ENCODE measurements around the gene PITHD1. TPM values are rescaled to one million over a fixed set of nuclear protein-coding genes. Genes with fewer than 3 reads are reported as not detected.

PITHD1 gene
- total RNA-seq, 1 experiment from 2014 or later = 48.9 TPM

- POLR2A ChIA-PET = no interaction called here
- H3K4me1 ChIP-seq (ENCODE audit: control insufficient read depth, insufficient read depth, low read length) = peaks cover 14% of the 10 kb centered on the region
- no peaks in the 10 kb centered on the region for H3K9me3 ChIP-seq (ENCODE audit: control insufficient read depth, insufficient read depth, low read depth, low read length)
- in situ Hi-C loops (cut with HindIII; ENCODE audit: low pct_unique_long_range_greater_than_20kb, low sequenced_read_pairs) (no loop called here), intact Hi-C loops (cut with micrococcal nuclease; ENCODE audit: unreplicated experiment) (no loop called here)
- BruUV-seq (replicated peaks) = no TSS peak
- H3K27me3 ChIP-seq (ENCODE audit: control insufficient read depth, insufficient read depth, low read length) = no peaks in the 10 kb centered on the region
- H3K27ac ChIP-seq (ENCODE audit: low read length) = no peak overlapping the region
- DNase-seq (ENCODE audit: low read depth, low spot score) (no peak), ATAC-seq (no peak)
- CTCF ChIA-PET = no interaction called here
- TF ChIP-seq TCF7L2 (IDR thresholded peaks at IDR 0.05; ENCODE audit: low read depth, low read length) = no peak
- no peak overlapping the region for H3K4me3 ChIP-seq (ENCODE audit: low read depth in 2 of 2, low read length in 2 of 2)
- H3K36me3 ChIP-seq (ENCODE audit: control insufficient read depth, insufficient read depth, low read length) = peaks cover 5% of the 10 kb centered on the region; the same call in 1 of the 2 replicates
These were observed 26.1 kb downstream of the PITHD1 start for GRCh38 chr1:23804183-23804835.

GRCh38 chr1:23805025-23805424 lies 26.8 kb downstream of the PITHD1 start:
- Histone ChIP-seq H3K36me3 (ENCODE audit: control insufficient read depth, insufficient read depth, low read length) (peaks cover 3% of the 10 kb centered on the region; the same call in 1 of the 2 replicates), H3K27ac (ENCODE audit: low read length) (no peak overlapping the region), H3K4me3 (ENCODE audit: low read depth in 2 of 2, low read length in 2 of 2) (no peak overlapping the region), H3K9me3 (ENCODE audit: control insufficient read depth, insufficient read depth, low read depth, low read length) (no peaks in the 10 kb centered on the region), H3K27me3 (ENCODE audit: control insufficient read depth, insufficient read depth, low read length) (no peaks in the 10 kb centered on the region), H3K4me1 (ENCODE audit: control insufficient read depth, insufficient read depth, low read length) (peaks cover 9% of the 10 kb centered on the region)
- TF ChIP-seq TCF7L2 (IDR thresholded peaks at IDR 0.05; ENCODE audit: low read depth, low read length) = no peak
- TF ChIP-seq POLR2AphosphoS5 (IDR thresholded peaks at IDR 0.05; ENCODE audit: low read depth, low read length) = no peak
- TF ChIP-seq SIN3A (IDR thresholded peaks at IDR 0.05; ENCODE audit: borderline replicate concordance, insufficient read depth, low read depth, low read length) = no peak
- TF ChIP-seq CTCF (IDR thresholded peaks at IDR 0.05) = no peak
- no peak for TF ChIP-seq REST (IDR thresholded peaks at IDR 0.05; ENCODE audit: insufficient read depth in 1 of 2, low read depth in 2 of 2, low read length in 1 of 2)
- DNase-seq (ENCODE audit: low read depth, low spot score) = no peak
- ChIA-PET CTCF (no interaction called here), POLR2A (no interaction called here)
- no peak for ATAC-seq
- no TSS peak for BruUV-seq (replicated peaks)
- intact Hi-C loops (cut with micrococcal nuclease; ENCODE audit: unreplicated experiment) = no loop called here
- in situ Hi-C loops (cut with HindIII; ENCODE audit: low pct_unique_long_range_greater_than_20kb, low sequenced_read_pairs) = no loop called here

GRCh38 chr1:23806280-23806679 lies 28.1 kb downstream of the PITHD1 start:
- H3K9me3 ChIP-seq (ENCODE audit: control insufficient read depth, insufficient read depth, low read depth, low read length) = no peaks in the 10 kb centered on the region
- CTCF ChIA-PET = interaction anchor here (0.5 kb wide), 1 partner anchor 48 kb away, joined by 3 read pairs; no protein-coding TSS in a partner anchor
- ATAC-seq (no peak), DNase-seq (ENCODE audit: low read depth, low spot score) (no peak)
- in situ Hi-C loops (cut with HindIII; ENCODE audit: low pct_unique_long_range_greater_than_20kb, low sequenced_read_pairs) = no loop called here
- no peaks in the 10 kb centered on the region for H3K27me3 ChIP-seq (ENCODE audit: control insufficient read depth, insufficient read depth, low read length)
- TF ChIP-seq REST (IDR thresholded peaks at IDR 0.05; ENCODE audit: insufficient read depth in 1 of 2, low read depth in 2 of 2, low read length in 1 of 2) (no peak), POLR2AphosphoS5 (IDR thresholded peaks at IDR 0.05; ENCODE audit: low read depth, low read length) (no peak), TCF7L2 (IDR thresholded peaks at IDR 0.05; ENCODE audit: low read depth, low read length) (no peak)
- H3K4me1 ChIP-seq (ENCODE audit: control insufficient read depth, insufficient read depth, low read length) = peaks cover 8% of the 10 kb centered on the region
- no peaks in the 10 kb centered on the region for H3K36me3 ChIP-seq (ENCODE audit: control insufficient read depth, insufficient read depth, low read length)
- BruUV-seq (replicated peaks) = no TSS peak
- no peak overlapping the region for H3K4me3 ChIP-seq (ENCODE audit: low read depth in 2 of 2, low read length in 2 of 2)
- no peak overlapping the region for H3K27ac ChIP-seq (ENCODE audit: low read length)
- intact Hi-C loops (cut with micrococcal nuclease; ENCODE audit: unreplicated experiment) = no loop called here
- POLR2A ChIA-PET = interaction anchor here (0.6 to 0.8 kb wide), 2 partner anchors 10 to 19 kb away, joined by 3 to 4 read pairs; partner anchors contain the start of gene HMGCL
